CD4-positive, alpha-beta T cell (primary cell): ENCODE results near the gene SORCS2. TPM values are rescaled to one million over a fixed set of nuclear protein-coding genes. Genes with fewer than 3 reads are reported as not detected.

Experiments
- ATAC-seq: fragments of 200-7000 bp; cut with Tn5 transposase; one replicate; pipeline ENCODE4 v1.10.0; 2022; ENCODE audit warnings: mild to moderate bottlenecking; ENCODE audit not compliant: poor library complexity
- CTCF ChIA-PET: fragments of 350-600 bp; sonication (Branson Sonifier 250); formaldehyde crosslinking; loops from one replicate; lab custom pipeline; 2021; ENCODE audit warnings: antibody characterized with exemption, inconsistent platforms; lab: Charles Lee
- POLR2A ChIA-PET: fragments of 350-600 bp; sonication (Branson Sonifier 250); formaldehyde crosslinking; loops from one replicate; lab custom pipeline; 2021; ENCODE audit warnings: antibody characterized with exemption, inconsistent platforms; lab: Charles Lee
- DNase-seq, 14 experiments: peaks; one replicate each; pipeline ENCODE4 v3.0.0-alpha.2; 2013 to 2020; ENCODE audit warnings: mixed read lengths in 2 of 14
- H3K27ac ChIP-seq, 2 donors: one replicate each; pipeline versions ENCODE4 v1.5.1 to v1.7.0; 2013; ENCODE audit warnings: low read length in 2 of 2, low read depth in 1 of 2, mild to moderate bottlenecking in 1 of 2
- H3K27me3 ChIP-seq, 2 experiments: 1 replicate in 1 of 2; 2 replicates in 1 of 2; pipeline versions ENCODE4 v1.6.1 to v1.7.0; 2013; ENCODE audit warnings: low read length in 2 of 2, control low read depth in 1 of 2, mild to moderate bottlenecking in 1 of 2, moderate library complexity in 1 of 2; ENCODE audit not compliant: insufficient read depth in 2 of 2, control insufficient read depth in 1 of 2
- H3K36me3 ChIP-seq: one replicate; pipeline ENCODE4 v1.6.1; 2013; ENCODE audit warnings: low read length, control low read depth; ENCODE audit not compliant: insufficient read depth
- H3K4me1 ChIP-seq: one replicate; pipeline ENCODE4 v1.6.1; 2013; ENCODE audit warnings: low read length, control low read depth; ENCODE audit not compliant: insufficient read depth
- H3K4me3 ChIP-seq: one replicate; pipeline ENCODE4 v1.5.1; 2013; ENCODE audit warnings: mild to moderate bottlenecking, low read length, moderate library complexity
- H3K9me3 ChIP-seq, 2 experiments: 1 replicate in 1 of 2; 2 replicates in 1 of 2; pipeline versions ENCODE4 v1.6.1 to v1.7.0; 2013; ENCODE audit warnings: low read length in 2 of 2, mild to moderate bottlenecking in 2 of 2, control low read depth in 1 of 2, moderate library complexity in 1 of 2; ENCODE audit not compliant: control insufficient read depth in 1 of 2, insufficient read depth in 1 of 2
- H3K27ac Mint-ChIP-seq: one replicate; pipeline ENCODE4 v1.8.0; 2020; ENCODE audit warnings: mixed read lengths
- H3K27me3 Mint-ChIP-seq: one replicate; pipeline ENCODE4 v1.8.0; 2021; ENCODE audit warnings: mixed read lengths
- H3K36me3 Mint-ChIP-seq: one replicate; pipeline ENCODE4 v1.8.0; 2021; ENCODE audit warnings: low read depth, mixed read lengths
- H3K4me1 Mint-ChIP-seq: one replicate; pipeline ENCODE4 v1.8.0; 2021; ENCODE audit warnings: low read depth, mixed read lengths
- H3K4me3 Mint-ChIP-seq: one replicate; pipeline ENCODE4 v1.8.0; 2020; ENCODE audit warnings: mild to moderate bottlenecking, mixed read lengths
- H3K9me3 Mint-ChIP-seq: one replicate; pipeline ENCODE4 v1.8.0; 2020; ENCODE audit warnings: mixed read lengths
- intact Hi-C, 2 experiments: fragments of 100-400 bp; cut with DNase I in 1 of 2; cut with micrococcal nuclease in 1 of 2; formaldehyde crosslinking; loops; one replicate each; pipeline versions ENCODE4 v1.15.1 to v1.9.0; 2023 to 2025; cut with DNase I, micrococcal nuclease
- total RNA-seq, 174 experiments: library from RNA in 2 of 174; stranded (reverse) in 2 of 174; gene quantifications; one replicate each; pipeline ENCODE4 v1.2.3 and lab custom pipeline; 2021 to 2026
- TF ChIP-seq, protein P1 (sequence below): fragments of 200-600 bp; IDR thresholded peaks from one replicate; pipeline ENCODE4 v1.8.0; 2022; ENCODE audit warnings: antibody characterized with exemption, mild to moderate bottlenecking

Gene SORCS2
- total RNA-seq, 2 experiments from 2014 or later = not detected

DNA sequence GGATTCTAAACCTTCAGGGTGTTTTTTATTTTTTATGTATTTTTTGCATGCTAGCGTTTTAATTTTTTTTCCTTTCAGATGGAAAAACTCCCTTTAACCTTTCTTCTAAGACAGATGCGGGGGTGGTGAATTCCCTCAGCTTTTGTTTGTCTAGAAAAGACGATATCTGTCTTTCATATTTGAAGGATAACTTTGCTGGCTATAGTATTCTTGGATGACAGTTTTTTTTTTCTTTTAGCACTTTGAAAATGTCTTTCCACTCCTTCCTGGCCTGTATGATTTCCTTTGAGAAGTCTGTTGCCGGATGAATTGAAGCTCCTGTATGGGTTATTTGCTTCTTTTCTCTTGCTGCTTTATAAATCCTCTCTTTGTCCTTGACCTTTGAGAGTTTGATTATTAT lies 215.8 kb downstream of the SORCS2 start:
- peaks cover 14% of the 10 kb centered on the region for H3K9me3 Mint-ChIP-seq
- H3K4me1 Mint-ChIP-seq = no peaks in the 10 kb centered on the region
- no peak for ATAC-seq
- H3K36me3 Mint-ChIP-seq = no peaks in the 10 kb centered on the region
- DNase-seq = no peak
- Histone ChIP-seq H3K4me1 (no peaks in the 10 kb centered on the region), H3K27ac (no peak overlapping the region), H3K36me3 (no peaks in the 10 kb centered on the region), H3K27me3 (no peaks in the 10 kb centered on the region), H3K9me3 (peaks cover 10 to 11% of the 10 kb centered on the region in 2 experiments), H3K4me3 (no peak overlapping the region)
- TF ChIP-seq, protein P1, sequence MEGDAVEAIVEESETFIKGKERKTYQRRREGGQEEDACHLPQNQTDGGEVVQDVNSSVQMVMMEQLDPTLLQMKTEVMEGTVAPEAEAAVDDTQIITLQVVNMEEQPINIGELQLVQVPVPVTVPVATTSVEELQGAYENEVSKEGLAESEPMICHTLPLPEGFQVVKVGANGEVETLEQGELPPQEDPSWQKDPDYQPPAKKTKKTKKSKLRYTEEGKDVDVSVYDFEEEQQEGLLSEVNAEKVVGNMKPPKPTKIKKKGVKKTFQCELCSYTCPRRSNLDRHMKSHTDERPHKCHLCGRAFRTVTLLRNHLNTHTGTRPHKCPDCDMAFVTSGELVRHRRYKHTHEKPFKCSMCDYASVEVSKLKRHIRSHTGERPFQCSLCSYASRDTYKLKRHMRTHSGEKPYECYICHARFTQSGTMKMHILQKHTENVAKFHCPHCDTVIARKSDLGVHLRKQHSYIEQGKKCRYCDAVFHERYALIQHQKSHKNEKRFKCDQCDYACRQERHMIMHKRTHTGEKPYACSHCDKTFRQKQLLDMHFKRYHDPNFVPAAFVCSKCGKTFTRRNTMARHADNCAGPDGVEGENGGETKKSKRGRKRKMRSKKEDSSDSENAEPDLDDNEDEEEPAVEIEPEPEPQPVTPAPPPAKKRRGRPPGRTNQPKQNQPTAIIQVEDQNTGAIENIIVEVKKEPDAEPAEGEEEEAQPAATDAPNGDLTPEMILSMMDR = no peak
- intact Hi-C loops = no loop called here
- ChIA-PET POLR2A (no interaction called here), CTCF (no interaction called here)
- H3K27ac Mint-ChIP-seq = no peak overlapping the region
- no peak overlapping the region for H3K4me3 Mint-ChIP-seq
- peaks cover 9% of the 10 kb centered on the region for H3K27me3 Mint-ChIP-seq

DNA sequence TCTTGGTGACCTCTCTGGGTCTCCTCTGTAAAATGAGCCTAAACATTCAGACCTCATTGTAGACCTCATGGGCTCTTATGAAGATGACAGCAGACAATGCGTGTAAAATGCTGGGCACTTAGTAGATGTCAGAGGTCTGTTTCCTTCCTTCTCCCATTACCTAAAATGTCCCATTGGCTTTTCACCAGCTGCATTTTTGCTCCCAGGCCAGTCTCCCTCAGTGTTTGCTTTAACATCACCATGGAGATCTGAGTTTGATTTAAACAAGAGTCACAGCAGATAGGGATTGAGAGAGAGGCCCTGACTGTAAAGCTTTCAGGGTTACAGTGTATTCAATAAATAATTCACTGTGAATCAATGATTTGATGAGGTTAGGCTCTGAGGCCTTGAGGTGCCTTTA lies 218.1 kb downstream of the SORCS2 start:
- POLR2A ChIA-PET = no interaction called here
- Histone ChIP-seq H3K36me3 (no peaks in the 10 kb centered on the region), H3K4me1 (no peaks in the 10 kb centered on the region), H3K9me3 (peaks cover 10 to 11% of the 10 kb centered on the region in 2 experiments), H3K4me3 (no peak overlapping the region), H3K27ac (no peak overlapping the region), H3K27me3 (peaks cover 4 to 8% of the 10 kb centered on the region in 2 experiments)
- TF ChIP-seq, protein P1 = no peak
- Mint-ChIP-seq H3K4me3 (no peak overlapping the region), H3K27me3 (peaks cover 26% of the 10 kb centered on the region), H3K9me3 (peaks cover 14% of the 10 kb centered on the region), H3K36me3 (no peaks in the 10 kb centered on the region), H3K4me1 (no peaks in the 10 kb centered on the region), H3K27ac (no peak overlapping the region)
- CTCF ChIA-PET = no interaction called here
- ATAC-seq (no peak), DNase-seq (no peak)
- intact Hi-C loops = no loop called here

DNA sequence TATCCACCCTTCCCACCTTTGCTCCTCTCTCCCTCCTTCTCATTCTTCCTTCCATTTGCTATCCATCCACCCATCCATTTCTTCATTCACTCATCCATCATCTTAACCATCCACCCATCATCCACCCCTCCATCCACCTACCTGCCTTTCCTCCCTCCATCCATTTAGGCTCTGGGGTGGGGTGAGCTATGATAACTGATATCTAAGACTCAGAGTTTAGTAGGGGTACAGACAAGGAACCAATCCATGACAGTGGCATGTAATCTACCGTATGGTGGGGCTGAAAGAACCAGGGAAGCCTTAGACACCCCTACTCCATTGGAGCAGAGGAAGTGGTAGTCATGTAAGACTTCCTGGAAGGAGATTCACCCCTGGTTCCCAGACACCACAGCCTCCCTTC lies 219.2 kb downstream of the SORCS2 start:
- peaks cover 8 to 9% of the 10 kb centered on the region in 2 experiments for H3K27me3 ChIP-seq
- no peaks in the 10 kb centered on the region for H3K4me1 ChIP-seq
- Mint-ChIP-seq H3K36me3 (no peaks in the 10 kb centered on the region), H3K4me3 (no peak overlapping the region), H3K27me3 (peaks cover 33% of the 10 kb centered on the region), H3K27ac (no peak overlapping the region), H3K4me1 (no peaks in the 10 kb centered on the region), H3K9me3 (peaks cover 14% of the 10 kb centered on the region)
- no peak overlapping the region for H3K27ac ChIP-seq
- POLR2A ChIA-PET = no interaction called here
- no peaks in the 10 kb centered on the region for H3K36me3 ChIP-seq
- H3K9me3 ChIP-seq = peaks cover 10 to 11% of the 10 kb centered on the region in 2 experiments
- CTCF ChIA-PET = no interaction called here
- ATAC-seq (no peak), DNase-seq (no peak)
- intact Hi-C loops = no loop called here
- H3K4me3 ChIP-seq = no peak overlapping the region
- TF ChIP-seq, protein P1 = no peak
